Left lobe of liver (tissue), 2 donors: ENCODE results near the gene SQOR. TPM values are rescaled to one million over a fixed set of nuclear protein-coding genes. Genes with fewer than 3 reads are reported as not detected.
A peak's percentile ranks its signal among the peaks of the same experiment; 100 is the strongest.
"Not testable (repeated sequence)": the region's sequence is repeated elsewhere in the genome, so short reads cannot be mapped to it uniquely, and the experiment has no call there.

ENCODE experiments used
- ATAC-seq: fragments of 200-7000 bp; cut with Tn5 transposase; one replicate; pipeline ENCODE4 v1.9.1; 2020; ENCODE audit warnings: mild to moderate bottlenecking, moderate library complexity
- DNase-seq: peaks from one replicate; pipeline ENCODE4 v3.0.0-alpha.2; 2020; ENCODE audit warnings: low spot score
- total RNA-seq: library from RNA; stranded (reverse); gene quantifications from one replicate; pipeline ENCODE4 v1.2.1, GENCODE V29; 2021
- donor health status: DM: no; HTN: no; CAD: no; lungs with moderate emphysema.
- donor health status: DM: no; HTN: yes; CAD: no.

The SQOR gene
- total RNA-seq, 1 donor from 2014 or later: 39.2 TPM

DNA sequence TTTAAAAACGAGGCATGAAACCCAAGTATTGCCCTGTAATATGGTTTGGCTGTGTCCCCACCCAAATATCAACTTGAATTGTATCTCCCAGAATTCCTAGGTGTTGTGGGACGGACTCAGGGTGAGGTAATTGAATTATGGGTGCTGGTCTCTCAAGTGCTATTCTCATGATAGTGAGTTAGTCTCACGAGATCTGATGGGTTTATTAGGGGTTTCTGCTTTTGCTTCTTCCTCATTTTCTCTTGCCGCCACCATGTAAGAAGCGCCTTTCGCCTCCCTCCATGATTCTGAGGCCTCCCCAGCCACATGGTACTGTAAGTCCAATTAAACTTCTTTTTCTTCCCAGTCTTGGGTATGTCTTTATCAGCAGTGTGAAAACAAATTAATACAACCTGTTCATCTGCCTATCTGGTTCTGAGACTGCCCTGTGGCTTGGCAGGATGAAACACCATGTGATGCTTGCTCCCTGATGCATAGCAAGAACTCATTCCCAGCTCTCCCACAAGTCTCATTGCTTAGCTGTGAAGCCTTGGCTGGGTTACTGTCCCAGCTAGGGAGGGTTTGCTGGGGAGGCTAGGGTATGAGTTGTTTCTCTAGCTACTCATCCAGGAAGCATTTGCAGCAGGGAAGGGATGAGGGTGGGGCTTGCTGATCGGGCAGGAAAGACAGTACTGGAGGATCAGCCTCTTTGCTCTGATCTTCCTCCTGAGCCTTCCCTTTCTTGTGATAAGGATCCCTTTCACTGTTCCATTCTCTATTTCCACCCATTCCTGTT, 3.7 kb upstream of the SQOR start:
- no peak for ATAC-seq
- no peak for DNase-seq

DNA sequence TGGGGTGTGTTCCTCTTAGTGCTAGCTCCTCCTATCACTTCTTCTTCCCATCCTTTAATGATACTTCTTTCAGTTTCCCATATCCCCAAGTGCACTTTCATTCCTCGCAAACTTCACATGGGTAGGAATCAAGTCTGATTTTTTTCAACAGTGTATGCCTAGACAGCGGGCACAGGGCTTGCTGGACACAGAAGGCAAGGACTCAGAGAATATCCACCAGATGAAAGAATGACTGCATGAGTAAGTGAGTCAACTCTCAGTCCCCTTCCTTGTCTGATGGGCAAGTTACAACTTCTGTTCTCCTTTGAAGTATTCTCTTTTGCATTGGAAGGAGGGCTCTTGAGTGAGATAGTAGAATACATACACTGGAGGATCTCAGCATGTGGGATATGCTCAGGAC, 3.1 kb upstream of the SQOR start:
- DNase-seq: no peak
- ATAC-seq: no peak

DNA sequence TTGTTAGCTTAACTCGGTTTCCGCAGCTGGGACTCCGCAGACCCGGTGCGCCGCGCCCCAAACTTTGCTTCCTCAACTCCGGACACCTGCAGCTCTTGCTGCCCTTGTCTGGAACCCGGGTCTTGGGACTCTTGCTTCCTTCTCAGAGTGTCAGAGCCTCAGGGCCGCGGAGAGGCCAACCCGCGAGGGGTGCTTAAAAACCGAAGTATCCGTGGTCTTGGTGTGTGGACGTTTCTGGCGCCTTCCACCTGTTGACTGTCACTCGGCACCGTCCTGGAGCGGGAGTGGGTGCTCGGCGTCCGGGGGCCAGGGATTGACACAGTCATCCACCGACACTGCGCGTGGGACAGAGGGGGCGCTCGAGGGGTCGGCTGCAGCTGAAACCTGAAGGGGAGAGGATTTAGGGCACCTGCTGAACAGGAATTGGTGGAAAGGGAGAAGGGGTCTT, 386 bp downstream of the SQOR start:
- peak; percentile 79 for DNase-seq
- peak; percentile 66 for ATAC-seq

DNA sequence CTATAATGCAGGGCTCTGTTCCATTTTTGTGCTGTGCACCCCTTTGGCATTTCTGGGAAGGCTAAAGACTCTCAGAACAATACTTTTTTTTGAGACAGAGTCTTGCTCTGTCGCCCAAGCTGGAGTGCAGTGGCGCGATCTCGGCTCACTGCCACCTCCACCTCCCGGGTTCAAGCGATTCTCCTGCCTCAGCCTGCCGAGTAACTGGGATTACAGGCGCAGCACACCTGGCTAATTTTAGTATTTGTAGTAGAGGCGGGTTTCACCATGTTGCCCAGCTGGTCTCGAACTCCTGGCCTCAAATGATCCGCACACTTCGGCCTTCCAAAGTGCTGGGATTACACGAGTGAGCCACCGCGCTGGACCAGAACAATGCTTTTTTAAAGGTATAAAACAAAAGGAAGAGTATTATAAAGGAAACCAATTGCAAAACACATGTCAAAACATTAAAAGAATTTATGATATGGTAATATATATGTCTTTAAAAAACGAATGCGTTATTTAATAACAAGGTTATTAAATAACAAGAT, 999 bp downstream of the SQOR start:
- no peak for ATAC-seq
- DNase-seq: no peak

DNA sequence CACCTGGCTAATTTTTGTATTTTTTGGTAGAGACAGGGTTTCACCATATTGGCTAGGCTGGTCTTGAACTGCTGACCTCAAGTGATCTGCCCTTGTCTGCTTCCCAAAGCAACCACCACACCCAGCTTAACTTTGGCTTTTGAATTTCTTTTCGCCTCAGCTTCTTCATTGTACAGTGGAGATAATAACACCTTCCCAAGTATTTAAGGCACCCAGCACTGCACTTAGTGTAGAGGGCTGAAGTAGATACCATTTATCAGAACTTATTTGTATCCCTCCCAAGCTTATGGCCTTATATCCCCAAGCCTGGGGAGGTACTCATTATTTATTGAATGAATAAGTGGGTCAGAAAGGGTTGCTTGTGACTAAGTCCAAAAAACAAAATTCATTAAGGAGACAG, 2.3 kb downstream of the SQOR start:
- ATAC-seq: no peak
- no peak for DNase-seq

DNA sequence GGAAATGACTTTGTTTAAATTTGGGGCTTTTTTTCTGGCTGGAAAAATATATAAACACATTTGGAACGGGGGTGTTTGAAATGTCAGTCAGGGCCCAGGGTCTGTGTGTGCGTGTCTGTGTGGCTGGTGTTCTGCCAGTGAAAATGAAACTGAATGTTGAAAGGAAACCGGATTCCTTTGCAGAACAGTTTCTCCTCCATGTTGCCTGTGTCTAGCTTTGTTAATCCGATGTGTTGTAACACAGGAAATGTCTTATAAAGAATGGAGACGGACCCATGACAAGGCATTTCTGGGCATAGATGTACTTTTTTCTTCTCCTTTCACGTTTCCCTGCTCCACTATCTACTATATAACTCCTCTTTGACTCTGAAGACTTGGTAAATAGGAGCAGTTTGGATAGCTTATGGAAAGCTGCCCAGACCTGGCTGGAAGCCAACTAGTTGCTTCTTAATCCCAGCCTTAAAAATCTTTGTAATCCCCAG, 2.8 kb downstream of the SQOR start:
- peak; percentile 76 for DNase-seq
- peak; percentile 10 for ATAC-seq

DNA sequence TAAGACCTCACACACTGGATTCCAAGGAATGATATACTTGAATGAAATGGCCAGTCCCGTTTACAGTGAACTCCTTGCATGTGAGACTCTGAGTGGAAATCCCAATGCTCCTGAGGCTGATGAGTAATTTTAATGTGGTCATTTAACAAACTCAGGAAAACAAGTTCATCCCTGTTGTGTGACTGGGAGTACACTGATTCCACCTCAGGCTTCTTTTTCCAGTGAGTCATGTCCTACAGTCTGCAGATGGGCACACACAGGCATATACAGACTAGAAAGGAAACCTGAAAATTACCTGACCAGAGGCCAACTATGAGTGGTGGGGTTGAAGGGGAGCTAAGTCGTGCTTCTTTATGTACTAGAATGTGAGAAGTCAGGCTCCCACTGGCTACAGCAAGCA, 5.8 kb downstream of the SQOR start:
- no peak for ATAC-seq
- DNase-seq: no peak

DNA sequence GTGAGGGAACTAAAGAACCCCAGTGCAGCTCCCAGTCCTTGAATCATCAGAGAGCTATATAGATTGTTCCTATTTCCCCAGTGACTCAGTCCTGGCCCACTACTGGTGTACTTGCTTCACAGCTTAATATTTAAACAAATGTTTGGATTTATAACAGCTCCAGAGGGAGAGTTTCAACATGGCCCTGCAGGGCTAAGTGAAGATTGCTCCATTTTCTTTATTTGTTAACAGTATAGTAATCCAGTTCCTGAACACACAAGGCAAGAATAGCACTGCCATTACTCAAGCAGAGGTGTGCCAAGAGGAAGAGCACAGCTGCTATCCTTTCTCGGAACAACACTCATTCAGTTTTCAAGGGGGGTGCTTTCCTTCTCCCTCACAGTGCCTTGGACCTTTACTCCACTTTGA, 6.5 kb downstream of the SQOR start:
- ATAC-seq (peak; percentile 82), DNase-seq (peak; percentile 68)

DNA sequence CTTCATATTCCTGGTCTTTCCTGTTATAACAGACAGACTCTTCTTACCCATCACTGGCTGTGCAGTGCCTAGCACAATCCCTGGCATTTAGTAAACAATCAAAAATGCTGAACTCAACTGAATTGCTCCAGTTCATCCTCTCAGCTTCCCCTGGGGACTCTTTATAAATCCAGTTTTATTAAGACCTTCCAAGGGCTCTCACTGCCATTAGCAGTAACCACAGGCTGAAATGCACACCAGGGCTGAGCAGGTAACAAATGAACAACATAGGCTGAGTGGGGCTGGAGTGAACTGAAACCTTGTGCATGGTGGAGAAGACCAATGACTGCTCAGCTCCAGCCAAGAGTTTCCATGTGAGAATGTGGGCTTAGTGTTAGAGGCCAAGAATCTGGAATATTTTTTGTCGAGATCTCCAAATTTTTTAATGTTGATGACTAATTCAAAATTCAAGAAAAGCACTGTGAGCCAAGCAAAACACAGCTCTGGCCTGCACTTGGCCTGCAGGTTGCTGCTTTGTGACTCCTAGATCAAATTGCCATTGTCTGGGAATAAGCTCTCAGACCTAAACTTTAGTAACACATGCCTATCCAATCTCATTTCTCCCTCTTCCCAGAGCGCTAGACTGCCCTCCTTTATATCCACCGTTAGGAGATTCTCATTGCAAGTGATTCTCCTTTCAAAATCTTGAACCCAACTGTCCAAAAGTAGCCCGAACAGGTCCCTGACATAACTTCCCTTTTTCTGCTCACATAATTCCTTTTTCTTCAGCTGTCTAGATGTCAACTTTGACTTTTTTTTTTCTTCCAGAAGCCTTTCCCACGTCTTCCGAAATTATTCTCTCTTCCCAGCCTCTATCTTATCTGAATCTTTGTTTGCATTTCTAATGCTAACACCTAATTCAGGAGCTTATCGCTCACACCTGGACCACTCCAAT, 7.4 kb downstream of the SQOR start:
- DNase-seq (no peak), ATAC-seq (peak; percentile 3)

DNA sequence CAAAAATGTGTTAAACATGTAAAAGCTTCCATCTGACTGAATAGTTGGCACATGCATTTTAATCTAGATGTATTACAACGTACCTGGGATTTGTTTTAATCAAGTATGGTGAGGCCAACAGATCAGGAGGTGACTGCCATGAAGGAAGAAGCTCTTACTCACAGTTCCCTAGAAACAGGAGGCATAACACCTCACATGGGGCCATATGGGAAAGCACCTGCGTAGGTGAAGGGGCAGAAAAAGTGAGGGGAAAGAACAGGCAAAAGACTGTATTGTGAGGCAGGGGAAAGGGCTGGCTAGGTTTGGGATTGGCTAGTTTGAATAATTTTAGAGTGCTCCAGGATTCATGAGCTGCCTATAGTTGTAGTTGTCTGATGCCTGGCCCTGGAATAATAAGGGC, 9.6 kb downstream of the SQOR start:
- no peak for ATAC-seq
- no peak for DNase-seq

DNA sequence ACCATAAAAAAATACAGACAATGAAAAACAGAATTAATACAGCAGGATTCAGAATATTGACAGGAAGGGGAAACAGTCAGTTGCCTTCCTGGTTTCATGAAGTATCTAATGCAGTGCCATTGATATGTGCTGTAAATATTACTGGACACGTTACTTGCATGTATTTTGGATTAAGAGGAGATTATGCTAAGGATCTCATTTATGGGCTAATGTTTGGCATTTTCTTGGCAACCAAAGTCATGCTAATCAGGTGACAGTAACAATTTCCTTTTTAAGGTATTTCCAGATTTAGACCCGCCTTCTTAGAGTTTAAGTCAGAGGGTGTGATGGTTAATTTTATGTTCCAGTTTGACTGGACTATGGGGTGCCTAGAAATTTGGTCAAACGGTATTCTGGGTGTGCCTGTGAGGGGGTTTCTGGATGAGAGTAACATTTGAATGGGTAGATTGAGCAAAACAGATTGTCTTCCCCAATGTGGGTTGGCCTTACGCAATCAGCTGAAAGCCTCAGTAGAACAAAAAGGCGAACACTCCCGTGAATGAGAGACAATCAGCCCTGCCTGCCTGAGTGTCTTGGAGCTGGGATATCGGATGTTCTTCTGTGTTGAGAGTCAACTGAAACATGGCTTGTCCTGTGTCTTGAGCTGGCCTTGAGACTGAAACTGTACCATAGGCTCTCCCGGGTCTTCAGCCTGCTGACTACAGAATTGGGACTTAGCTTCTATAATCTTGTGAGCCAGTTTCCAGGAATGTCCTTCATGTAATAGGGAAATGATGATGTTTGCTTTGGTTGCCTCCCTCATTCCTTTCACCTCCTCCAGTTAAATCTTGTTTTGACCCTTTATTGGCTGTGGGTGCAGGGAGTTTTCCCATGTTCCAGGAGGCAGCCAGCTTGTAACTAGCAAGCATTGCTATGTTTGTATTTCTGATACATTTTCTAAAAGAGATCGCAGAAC, 10.5 kb downstream of the SQOR start:
- no peak for DNase-seq

DNA sequence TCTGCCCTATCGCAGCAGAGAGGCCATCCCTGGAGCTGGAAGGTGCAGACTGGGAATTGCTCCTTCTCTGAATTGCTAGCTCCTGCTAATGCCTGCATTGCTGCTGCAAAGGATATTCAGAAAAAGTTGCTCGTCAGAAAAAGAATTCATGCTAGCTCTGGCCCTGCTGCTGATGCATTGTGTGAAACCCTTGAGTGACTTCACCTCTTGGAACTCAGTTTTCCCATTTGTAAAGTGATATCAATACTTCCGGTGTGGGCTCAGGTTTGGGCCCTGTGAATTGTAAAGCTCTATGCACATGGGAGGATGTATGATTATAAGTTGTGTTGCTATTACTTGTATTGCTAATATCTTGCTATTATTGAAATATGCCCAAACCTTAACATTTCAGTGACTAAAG, 11.4 kb downstream of the SQOR start:
- DNase-seq (no peak), ATAC-seq (no peak)

More for the DNA sequence above, 10.5 kb downstream of the SQOR start:
- ATAC-seq: no peak

DNA sequence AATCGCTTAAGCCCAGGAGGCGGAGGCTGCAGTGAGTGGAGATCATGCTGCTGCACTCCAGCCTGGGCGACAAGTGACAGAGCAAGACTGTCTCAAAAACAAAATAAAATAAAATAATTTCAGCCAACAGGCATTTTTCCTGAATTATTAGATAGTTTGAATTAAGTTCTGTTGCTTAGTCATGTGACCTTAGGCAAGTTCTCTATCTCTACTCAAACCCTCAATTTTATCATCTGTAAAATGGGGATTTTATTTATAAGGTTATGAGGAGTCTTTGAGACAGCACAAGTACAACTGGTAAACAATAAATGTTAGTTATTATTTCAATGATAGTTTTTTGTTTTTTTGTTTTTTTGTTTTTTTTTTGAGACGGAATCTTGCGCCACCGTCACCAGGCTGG, 13.0 kb downstream of the SQOR start:
- DNase-seq (no peak), ATAC-seq (no peak)

DNA sequence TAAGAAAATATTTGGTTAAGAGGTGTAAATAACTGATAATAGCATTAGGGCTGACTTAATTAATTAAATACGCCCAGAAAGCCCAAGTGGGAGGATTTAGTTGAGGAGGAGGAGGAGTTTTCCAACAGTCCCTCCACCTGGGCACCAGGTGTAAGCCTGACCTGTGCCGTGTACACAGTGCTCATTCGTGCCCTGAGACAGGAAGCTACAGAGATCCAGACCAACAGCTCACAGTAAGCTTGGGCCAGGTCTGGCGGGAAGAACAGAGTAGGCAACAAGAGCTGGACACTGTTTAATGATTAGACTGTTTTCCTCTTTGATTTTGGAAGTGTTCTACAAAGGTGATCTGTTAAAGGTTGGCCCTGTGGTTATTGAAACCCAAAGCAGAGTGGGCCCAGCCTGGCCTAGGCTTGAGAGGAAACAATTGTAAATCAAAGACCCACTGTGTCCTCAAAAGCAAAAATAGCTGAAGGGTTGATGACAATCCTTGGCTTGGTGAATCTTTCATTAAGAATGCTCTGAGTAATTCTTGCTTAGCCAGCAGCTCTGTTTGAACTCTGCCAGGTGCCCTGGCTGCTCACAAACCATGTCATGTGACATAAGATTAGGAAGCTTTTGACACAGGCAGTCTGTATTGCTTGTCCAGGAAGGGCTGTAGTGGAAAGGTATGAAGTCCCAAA, 13.8 kb downstream of the SQOR start:
- DNase-seq: peak; percentile 72
- ATAC-seq: peak; percentile 91

DNA sequence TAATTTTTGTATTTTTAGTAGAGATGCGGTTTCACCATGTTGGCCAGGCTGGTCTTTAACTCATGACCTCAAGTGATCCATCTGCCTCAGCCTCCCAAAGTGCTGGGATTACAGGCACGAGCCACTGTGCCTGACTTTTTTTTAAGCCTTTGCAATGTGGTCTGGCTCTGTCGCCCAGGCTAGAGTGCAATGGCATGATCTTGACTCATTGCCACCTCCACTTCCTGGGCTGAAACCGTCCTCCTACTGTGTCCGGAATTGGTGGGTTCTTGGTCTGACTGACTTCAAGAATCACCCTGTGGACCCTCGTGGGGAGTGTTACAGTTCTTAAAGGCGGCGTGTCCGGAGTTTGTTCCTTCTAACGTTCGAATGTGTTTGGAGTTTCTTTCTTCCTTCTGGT, 15.2 kb downstream of the SQOR start:
- ATAC-seq, DNase-seq: not testable (repeated sequence)

DNA sequence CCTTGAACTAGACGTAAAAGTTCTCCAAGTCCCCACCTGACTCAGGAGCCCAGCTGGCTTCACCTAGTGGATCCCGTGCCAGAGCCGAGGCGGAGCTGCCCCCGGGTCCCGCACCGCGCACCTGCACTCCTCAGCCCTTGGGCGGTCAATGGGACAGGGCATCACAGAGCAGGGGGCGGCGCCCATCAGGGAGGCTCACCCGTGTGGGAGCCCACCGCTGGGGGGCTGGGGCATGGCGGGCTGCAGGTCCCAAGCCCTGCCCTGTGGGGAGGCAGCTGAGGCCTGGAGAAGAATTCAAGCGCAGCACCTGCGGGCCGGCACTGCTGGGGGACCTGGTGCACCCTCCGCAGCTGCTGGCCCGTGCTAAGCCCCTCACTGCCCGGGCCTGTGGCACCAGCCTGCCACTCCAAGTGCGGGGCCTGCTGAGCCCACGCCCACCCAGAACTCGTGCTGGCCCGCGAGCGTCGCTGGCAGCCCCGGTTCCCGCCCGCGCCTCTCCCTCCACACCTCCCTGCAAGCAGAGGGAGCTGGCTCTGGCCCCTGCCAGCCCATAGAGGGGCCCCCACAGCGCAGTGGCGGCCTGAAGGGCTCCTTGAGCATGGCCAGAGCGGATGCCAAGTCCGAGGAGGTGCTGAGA, 16.2 kb downstream of the SQOR start:
- DNase-seq (no peak), ATAC-seq (no peak)

DNA sequence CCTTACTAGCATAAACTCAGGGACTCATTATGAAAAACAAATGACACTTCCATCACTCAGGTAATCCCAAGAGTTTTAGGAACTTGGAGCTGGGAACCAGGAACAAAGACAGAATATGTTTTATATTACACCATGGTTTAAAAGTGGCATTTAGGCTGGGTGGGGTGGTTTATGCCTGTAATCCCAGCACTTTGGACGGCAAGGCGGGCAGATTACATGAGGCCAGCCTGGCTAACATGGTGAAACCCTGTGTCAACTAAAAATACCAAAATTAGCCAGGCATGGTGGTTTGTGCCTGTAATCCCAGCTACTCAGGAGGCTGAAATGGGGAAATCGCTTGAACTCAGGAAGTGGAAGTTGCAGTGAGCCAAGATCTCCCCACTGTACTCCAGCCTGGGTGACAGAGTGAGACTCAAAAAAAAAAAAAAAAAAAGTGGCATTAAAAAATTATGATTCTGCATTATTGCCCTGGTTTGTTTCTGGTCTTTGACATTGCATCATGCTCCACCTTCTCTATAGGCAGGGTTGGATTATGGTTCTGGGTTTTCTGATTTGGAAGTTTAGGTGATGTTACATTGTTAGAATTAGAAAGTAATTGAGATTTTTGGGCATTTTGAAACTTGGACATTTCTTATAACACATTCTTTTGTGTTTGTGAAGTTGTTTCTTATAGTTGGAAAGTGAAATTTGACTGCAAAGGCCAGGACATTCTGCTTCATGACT, 19.0 kb downstream of the SQOR start:
- ATAC-seq (peak; percentile 16), DNase-seq (no peak)

DNA sequence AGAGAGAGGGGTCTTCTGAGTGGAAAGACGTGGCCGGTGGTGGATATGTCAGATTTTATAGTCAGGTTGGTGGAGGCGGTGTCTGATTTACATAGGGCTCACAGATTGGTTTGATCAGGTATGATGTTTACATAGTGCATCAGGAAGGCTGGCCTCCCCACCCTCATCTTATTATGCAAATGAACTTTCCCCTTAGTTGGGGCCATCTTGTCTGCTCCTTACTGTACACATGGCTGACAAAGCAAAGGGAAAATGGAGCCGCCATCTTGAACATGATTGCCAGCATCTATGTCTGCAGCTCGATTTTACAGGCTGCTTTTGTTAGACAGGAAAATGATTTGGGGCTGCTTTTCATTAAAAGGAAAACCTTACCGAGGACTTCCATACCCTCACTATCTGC, 19.9 kb downstream of the SQOR start:
- ATAC-seq: no peak

DNA sequence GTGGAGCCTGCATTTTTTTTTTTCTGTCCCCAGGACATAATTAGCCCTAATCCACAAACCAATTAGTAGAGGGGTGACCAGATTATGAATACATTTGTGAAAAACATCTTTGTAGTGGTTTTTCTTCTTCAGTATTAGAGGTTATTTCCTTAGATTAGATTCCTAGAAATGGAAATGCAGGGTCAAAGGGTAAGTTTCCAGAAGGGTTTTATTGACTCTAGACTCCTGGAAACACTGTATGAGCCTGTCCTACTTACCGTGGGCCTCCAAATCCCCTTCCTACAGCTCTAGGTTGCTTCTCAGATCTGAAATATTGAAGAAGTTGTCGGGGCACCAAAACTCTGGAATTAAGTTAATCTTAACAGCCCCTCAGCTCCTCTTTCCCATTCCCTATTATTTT, 22.4 kb downstream of the SQOR start:
- DNase-seq (no peak), ATAC-seq (no peak)

More for the DNA sequence above, 19.9 kb downstream of the SQOR start:
- no peak for DNase-seq
